ENCODE measurements around the gene ARHGEF17. TPM values are rescaled to one million over a fixed set of nuclear protein-coding genes. Genes with fewer than 3 reads are reported as not detected.

Gene ARHGEF17
- total and polyA plus RNA-seq, 2 of the 8 experiments (the other 6 are each of a cell fraction or from before 2014, with no cell fraction given), result 11.3 to 14.6 TPM

DNA sequence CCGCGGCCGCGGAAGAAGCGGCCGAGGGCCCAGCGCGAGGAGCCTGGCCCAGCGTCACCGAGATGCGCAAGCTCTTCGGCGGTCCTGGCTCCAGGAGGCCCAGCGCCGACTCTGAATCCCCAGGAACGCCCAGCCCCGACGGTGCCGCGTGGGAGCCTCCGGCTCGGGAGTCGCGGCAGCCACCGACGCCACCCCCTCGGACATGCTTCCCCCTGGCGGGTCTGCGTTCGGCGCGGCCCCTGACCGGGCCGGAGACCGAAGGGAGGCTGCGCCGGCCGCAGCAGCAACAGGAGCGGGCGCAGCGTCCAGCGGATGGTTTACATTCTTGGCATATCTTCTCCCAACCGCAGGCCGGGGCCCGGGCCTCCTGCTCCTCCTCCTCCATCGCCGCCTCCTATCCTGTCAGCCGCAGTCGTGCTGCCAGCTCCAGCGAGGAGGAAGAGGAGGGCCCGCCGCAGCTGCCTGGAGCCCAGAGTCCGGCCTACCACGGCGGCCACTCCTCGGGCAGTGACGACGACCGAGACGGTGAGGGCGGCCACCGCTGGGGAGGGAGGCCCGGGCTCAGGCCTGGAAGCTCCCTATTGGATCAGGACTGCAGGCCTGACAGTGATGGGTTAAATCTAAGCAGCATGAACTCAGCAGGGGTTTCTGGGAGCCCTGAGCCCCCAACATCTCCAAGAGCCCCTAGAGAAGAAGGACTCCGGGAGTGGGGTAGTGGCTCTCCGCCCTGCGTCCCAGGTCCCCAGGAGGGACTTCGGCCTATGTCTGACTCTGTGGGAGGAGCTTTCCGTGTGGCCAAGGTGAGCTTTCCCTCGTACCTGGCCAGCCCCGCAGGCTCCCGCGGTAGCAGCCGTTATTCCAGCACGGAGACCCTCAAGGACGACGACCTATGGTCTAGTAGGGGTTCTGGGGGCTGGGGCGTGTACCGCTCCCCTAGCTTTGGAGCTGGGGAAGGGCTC is 1.2 kb downstream of the ARHGEF17 start (continued):
- no peak for TF ChIP-seq CTBP2 (IDR thresholded peaks at IDR 0.05; ENCODE audit: borderline replicate concordance, insufficient read depth, insufficient read length, low read length)
- TF ChIP-seq EZH2 (IDR thresholded peaks at IDR 0.05; ENCODE audit: low read depth, low read length, severe bottlenecking), result peak; percentile 45
- TF ChIP-seq HDAC6 (IDR thresholded peaks at IDR 0.05; ENCODE audit: low read depth, low read length), result no peak
- TF ChIP-seq SRF (IDR thresholded peaks at IDR 0.05; ENCODE audit: low read depth, low read length), result no peak
- TF ChIP-seq MAX (IDR thresholded peaks at IDR 0.05), result no peak; the same call in 1 of the 2 replicates
- TF ChIP-seq, protein P1, sequence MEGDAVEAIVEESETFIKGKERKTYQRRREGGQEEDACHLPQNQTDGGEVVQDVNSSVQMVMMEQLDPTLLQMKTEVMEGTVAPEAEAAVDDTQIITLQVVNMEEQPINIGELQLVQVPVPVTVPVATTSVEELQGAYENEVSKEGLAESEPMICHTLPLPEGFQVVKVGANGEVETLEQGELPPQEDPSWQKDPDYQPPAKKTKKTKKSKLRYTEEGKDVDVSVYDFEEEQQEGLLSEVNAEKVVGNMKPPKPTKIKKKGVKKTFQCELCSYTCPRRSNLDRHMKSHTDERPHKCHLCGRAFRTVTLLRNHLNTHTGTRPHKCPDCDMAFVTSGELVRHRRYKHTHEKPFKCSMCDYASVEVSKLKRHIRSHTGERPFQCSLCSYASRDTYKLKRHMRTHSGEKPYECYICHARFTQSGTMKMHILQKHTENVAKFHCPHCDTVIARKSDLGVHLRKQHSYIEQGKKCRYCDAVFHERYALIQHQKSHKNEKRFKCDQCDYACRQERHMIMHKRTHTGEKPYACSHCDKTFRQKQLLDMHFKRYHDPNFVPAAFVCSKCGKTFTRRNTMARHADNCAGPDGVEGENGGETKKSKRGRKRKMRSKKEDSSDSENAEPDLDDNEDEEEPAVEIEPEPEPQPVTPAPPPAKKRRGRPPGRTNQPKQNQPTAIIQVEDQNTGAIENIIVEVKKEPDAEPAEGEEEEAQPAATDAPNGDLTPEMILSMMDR (IDR thresholded peaks at IDR 0.05; ENCODE audit: control extremely low read depth in 1 of 3, insufficient read depth in 1 of 3, low read depth in 1 of 3, low read length in 3 of 3), result no peak
- no peak for TF ChIP-seq CHD2 (IDR thresholded peaks at IDR 0.05; ENCODE audit: low read length)
- TF ChIP-seq SP2 (IDR thresholded peaks at IDR 0.05; ENCODE audit: low read length), result no peak
- no peak for TF ChIP-seq USF2 (IDR thresholded peaks at IDR 0.05; ENCODE audit: low read length)
- no peak for TF ChIP-seq SIRT6 (IDR thresholded peaks at IDR 0.05; ENCODE audit: low read length)
- TF ChIP-seq KDM4A (IDR thresholded peaks at IDR 0.05; ENCODE audit: low read depth, low read length, severe bottlenecking), result peak; percentile 52
- TF ChIP-seq SIX5 (IDR thresholded peaks at IDR 0.05; ENCODE audit: low read depth, low read length), result no peak
- no peak for TF ChIP-seq KDM1A (IDR thresholded peaks at IDR 0.05; ENCODE audit: borderline replicate concordance, low read length)
- TF ChIP-seq JUN (IDR thresholded peaks at IDR 0.05; ENCODE audit: low read depth, low read length), result no peak
- TF ChIP-seq BACH1 (IDR thresholded peaks at IDR 0.05; ENCODE audit: low read length), result no peak
- TF ChIP-seq ATF3 (IDR thresholded peaks at IDR 0.05; ENCODE audit: insufficient read depth, low read depth, low read length), result no peak
- TF ChIP-seq MAFK (IDR thresholded peaks at IDR 0.05; ENCODE audit: low read depth, low read length), result no peak
- TF ChIP-seq POLR2A (IDR thresholded peaks at IDR 0.05; ENCODE audit: control extremely low read depth in 1 of 2, low read depth in 2 of 2, low read length in 2 of 2), result peak in 1 of 2 experiments; percentile 33; a peak in 1 of 3 replicates
- TF ChIP-seq BCL11A (IDR thresholded peaks at IDR 0.05; ENCODE audit: low read depth in 2 of 2, low read length in 2 of 2), result no peak
- no peak for TF ChIP-seq ZNF274 (IDR thresholded peaks at IDR 0.05; ENCODE audit: borderline replicate concordance, extremely low read depth, low read length)

Measured in H1 (cell line).